GM10266 (cell line): ENCODE data around the gene TMEM52.

Source experiments
- DNase-seq: peaks from one replicate; pipeline ENCODE4 v3.0.0; 2012; ENCODE audit errors: extremely low spot score
- TF ChIP-seq, protein P1 (sequence below): IDR thresholded peaks from 2 replicates; pipeline ENCODE4 v1.5.1; 2012; ENCODE audit warnings: mild to moderate bottlenecking, low read depth; ENCODE audit not compliant: control insufficient read depth, insufficient read depth; ENCODE audit errors: missing control alignments

The TMEM52 gene

DNA sequence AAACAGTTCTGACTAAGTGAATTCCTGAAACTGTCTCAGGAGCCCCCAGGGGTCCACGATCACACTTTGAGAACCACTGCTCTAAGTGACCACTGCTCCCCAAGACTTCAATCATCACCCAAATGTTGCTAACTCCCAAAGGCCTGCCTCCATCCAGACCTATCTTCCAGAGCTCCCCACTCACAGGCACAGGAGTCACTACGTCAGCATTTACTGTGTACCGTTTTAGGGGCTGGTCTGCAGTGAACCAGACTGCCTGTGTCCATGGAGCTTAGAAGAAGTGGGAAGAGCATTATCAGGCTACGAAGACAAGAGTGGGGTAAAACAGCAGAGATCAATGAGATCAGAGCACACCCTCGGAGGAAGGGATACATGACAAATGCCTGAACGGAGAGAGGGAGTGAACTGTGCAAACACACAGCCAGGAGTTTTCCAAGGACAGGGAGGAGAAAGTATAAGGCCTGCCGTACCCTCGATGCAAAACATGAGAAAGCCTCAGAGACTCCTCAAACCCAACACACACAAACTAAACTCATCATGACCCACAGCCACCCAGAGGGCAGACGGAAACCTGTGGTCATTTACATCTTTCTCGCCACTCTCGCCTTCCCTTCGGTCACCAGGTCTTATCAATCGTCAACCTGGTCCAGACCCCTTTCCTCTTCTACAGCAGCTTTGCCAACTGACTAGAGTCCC lies 38.3 kb downstream of the TMEM52 start:
- TF ChIP-seq, protein P1, sequence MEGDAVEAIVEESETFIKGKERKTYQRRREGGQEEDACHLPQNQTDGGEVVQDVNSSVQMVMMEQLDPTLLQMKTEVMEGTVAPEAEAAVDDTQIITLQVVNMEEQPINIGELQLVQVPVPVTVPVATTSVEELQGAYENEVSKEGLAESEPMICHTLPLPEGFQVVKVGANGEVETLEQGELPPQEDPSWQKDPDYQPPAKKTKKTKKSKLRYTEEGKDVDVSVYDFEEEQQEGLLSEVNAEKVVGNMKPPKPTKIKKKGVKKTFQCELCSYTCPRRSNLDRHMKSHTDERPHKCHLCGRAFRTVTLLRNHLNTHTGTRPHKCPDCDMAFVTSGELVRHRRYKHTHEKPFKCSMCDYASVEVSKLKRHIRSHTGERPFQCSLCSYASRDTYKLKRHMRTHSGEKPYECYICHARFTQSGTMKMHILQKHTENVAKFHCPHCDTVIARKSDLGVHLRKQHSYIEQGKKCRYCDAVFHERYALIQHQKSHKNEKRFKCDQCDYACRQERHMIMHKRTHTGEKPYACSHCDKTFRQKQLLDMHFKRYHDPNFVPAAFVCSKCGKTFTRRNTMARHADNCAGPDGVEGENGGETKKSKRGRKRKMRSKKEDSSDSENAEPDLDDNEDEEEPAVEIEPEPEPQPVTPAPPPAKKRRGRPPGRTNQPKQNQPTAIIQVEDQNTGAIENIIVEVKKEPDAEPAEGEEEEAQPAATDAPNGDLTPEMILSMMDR, result no peak

DNA sequence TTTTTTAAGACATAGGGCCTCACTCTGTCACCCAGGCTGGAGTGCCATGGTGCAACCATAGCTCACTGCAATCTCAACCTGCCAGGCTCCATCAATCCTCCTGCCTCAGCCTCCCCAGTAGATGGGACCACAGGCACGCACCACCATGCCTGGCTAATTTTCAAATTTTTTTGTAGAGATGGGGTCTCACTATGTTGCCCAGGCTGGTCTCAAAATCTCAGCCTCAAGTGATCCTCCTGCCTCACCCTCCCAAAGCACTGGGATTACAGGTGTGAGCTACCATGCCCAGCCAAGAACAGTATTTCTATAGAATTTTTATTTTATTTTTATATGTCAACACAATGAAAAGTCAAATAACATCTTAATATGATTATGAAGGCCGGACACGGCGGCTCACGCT lies 39.1 kb downstream of the TMEM52 start:
- DNase-seq, result no peak
- TF ChIP-seq, protein P1, result no peak

More for the DNA sequence above, 38.3 kb downstream of the TMEM52 start:
- DNase-seq, result no peak

DNA sequence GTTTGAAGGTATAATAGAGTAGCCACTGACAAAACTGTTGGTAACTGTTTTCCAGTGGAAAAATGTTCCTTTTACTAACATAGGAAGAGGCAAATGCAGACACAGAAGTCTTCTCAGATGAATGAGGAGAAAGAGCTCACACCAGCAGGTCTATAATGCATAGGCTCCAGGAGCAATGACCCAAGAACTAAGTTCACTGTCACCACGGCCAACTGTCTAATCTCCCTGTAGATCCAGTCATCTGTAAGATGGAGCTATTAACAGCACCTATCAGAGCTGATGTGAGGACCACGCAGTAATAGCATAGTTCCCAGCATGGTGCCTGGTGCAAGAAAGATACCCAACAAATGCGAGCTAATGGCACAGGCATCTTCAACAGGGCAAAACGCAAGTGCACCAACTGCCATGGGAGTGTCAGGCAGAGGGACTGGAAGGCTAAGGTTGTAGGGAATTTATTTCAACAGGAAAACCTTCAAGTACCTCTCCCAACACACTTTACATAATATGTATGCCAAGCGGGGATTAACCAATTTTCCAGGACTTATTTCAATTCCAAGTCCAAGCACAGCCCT lies 41.1 kb downstream of the TMEM52 start:
- TF ChIP-seq, protein P1, result no peak
- no peak for DNase-seq

DNA sequence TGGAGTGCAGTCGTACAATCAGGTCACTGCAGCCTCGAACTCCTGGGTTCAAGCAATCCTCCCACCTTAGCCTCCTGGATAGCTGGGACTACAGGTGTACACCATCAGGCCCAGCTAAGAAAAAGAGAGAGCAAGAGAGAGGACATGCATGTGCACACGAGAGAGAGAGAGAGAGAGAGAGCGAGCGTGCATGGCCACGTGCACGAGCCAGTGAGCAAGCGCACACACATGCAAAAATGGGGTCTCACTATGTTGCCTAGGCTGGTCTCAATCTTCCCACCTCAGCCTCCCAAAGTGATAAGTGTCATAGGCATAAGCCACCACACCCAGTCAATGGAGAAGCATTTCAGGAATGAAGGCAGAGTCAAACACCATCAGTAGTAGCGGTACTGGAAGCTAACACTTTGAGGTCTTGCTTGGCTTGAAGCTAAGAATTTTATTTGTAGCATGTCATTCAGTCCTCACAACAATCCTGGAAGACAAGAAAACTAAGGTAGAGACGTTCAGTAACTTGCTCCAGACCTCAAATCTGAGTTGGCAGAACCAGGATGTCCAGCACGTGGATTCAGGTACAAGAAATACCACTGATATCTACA lies 42.6 kb downstream of the TMEM52 start:
- TF ChIP-seq, protein P1, result no peak
- DNase-seq, result no peak

DNA sequence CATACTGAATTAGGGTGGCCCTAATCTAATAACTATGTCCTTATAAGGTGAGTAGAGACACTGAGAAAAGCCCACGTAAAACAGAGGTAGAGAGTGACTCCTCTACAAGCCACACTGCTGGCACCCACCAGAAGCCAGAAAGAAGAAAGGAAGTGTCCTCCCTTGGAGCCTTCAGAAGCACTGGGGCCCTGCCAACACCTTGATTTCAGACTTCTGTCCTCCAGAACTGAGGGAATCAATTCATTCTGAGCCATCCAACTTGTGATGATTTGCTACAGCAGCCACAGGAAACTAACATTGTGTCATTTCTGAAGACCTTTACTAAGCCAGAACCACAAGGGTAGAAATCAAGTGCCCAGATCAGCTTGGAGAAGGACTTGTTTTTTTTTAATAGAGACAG lies 43.1 kb downstream of the TMEM52 start:
- TF ChIP-seq, protein P1, result no peak
- no peak for DNase-seq

DNA sequence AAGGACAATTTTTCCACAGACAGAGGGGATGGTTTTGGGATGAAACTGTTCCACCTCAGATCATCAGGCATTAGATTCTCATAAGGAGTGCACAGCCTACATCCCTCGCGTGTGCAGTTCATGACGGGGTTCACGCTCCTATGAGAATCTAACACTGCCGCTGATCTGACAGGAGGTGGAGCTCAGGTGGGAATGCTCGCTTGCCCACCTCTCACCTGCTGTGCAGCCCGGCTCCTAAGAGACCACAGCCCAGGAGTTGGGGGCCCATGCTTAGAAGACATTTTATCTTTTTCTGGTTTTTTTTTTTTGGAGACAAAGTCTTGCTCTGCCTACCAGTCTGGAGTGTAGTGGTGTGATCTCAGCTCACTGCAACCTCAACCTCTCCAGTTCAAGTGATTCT lies 44.2 kb downstream of the TMEM52 start:
- TF ChIP-seq, protein P1, result no peak
- DNase-seq, result no peak

DNA sequence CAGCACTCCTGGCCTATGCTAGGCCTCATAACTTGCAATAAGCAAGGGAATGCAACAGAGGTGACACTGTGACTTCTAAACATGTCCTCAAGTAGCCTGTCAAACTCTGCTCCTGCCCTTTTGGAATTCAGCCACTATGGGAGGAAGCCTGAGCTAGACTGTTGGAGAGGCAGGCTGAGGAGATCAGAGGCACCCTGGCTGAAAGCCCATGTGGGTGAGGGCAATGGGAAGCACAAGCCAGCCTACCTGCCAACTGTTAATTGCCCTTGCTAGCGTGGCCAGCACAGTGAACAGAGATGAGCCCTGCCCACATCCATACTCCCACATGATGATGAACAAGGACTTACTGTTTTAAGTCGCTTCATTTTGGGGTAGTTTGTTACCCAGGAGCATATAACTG lies 45.9 kb downstream of the TMEM52 start:
- TF ChIP-seq, protein P1, result no peak
- DNase-seq, result no peak
